Stimulated activated naive CD8-positive, alpha-beta T cell treated with anti-CD3 and anti-CD28 coated beads, Interleukin-15, Interleukin-2, amounts not matched to agents 100 ng/mL and 50 ng/mL, for 24 hours (primary cell): Measurements from ENCODE around the gene ZNF280A.
"Not testable (repeated sequence)": the region's sequence is repeated elsewhere in the genome, so short reads cannot be mapped to it uniquely, and the experiment has no call there.

ENCODE experiments used
- H3K27ac Mint-ChIP-seq: one replicate; pipeline ENCODE4 v1.8.0; 2021; ENCODE audit warnings: mild to moderate bottlenecking, mixed read lengths
- H3K27me3 Mint-ChIP-seq: one replicate; pipeline ENCODE4 v1.8.0; 2021; ENCODE audit warnings: mixed read lengths
- H3K36me3 Mint-ChIP-seq: one replicate; pipeline ENCODE4 v1.8.0; 2021; ENCODE audit warnings: low read depth, mixed read lengths
- H3K4me1 Mint-ChIP-seq: one replicate; pipeline ENCODE4 v1.8.0; 2021; ENCODE audit warnings: low read depth, mixed read lengths
- H3K4me3 Mint-ChIP-seq: one replicate; pipeline ENCODE4 v1.8.0; 2021; ENCODE audit warnings: mild to moderate bottlenecking, mixed read lengths
- H3K9me3 Mint-ChIP-seq: one replicate; pipeline ENCODE4 v1.8.0; 2021; ENCODE audit warnings: mixed read lengths

ZNF280A gene

DNA sequence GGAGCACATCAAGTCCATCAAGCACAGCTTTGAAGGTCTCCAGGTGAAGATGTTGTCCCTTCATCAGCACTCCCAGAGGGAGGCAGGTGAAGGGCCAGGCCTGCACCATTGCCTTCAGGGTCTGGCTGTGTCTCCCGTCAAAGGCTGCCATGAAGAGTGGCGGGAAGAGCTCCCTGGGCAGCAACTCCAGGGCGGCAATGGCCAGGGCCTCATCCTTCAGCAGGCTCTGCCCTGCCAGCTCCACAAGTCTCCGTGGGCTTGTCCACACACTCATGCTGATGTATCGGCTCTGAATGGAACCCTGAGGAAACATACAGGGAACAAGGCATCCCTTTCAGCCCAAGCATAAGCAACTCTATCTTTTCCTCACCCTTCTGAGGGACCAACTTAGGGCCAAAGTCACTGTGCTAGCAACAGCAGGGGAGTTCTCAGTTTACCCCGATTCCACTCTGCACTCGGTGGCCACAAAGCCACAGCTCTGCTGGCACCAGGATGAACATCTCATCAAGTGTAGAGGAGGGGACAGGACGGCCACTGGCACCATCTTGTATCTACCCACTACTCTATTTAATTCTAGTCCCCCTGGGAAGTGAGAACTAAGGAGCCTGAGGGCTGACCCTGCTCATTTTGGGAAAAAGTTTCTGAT lies 30.8 kb upstream of the ZNF280A start:
- H3K36me3 Mint-ChIP-seq = no peaks in the 10 kb centered on the region
- H3K4me3 Mint-ChIP-seq = no peak overlapping the region
- no peaks in the 10 kb centered on the region for H3K27me3 Mint-ChIP-seq
- no peaks in the 10 kb centered on the region for H3K9me3 Mint-ChIP-seq
- H3K4me1 Mint-ChIP-seq = peaks cover 5% of the 10 kb centered on the region
- no peak overlapping the region for H3K27ac Mint-ChIP-seq

DNA sequence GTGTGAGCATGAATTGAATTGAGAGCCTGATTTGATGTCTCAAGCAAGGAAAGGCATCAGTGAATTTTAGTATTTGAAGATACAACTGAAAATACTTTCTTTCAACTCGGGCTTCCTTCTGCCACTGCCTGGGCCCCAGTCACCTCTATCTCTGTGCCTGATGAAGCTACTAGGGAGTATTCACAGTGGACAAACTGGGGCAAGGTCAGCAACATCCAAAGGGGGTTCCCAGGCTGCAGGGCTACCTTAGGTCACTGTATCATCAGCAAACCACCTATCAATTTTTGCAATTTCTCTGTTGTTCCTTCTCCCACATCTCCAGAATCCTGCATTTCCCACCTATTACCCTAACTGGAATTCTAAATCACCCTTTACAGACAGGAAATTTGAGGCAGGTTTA lies 28.8 kb upstream of the ZNF280A start:
- H3K4me1 Mint-ChIP-seq = no peaks in the 10 kb centered on the region
- no peak overlapping the region for H3K4me3 Mint-ChIP-seq
- no peaks in the 10 kb centered on the region for H3K27me3 Mint-ChIP-seq
- H3K36me3 Mint-ChIP-seq = no peaks in the 10 kb centered on the region
- no peak overlapping the region for H3K27ac Mint-ChIP-seq
- H3K9me3 Mint-ChIP-seq = no peaks in the 10 kb centered on the region

DNA sequence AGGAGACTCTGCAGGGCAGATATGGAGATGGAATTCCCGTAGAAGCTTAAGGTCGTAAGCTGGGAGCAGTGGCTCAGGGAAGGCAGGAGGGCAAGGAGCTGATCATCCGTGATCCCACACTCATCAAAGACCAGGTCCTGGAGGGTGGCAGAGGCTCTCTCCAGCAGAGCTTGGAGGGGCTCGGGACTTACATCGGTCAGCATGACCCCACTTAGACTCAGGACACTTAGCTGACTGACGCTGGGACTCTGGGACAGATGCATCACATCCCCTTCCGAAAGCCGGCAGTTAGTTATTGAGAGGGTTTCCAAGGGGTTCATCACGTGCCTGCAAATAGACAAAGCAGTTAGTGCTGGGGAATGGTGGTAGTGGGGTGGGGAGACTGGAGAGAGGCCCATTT lies 28.2 kb upstream of the ZNF280A start:
- no peaks in the 10 kb centered on the region for H3K36me3 Mint-ChIP-seq
- H3K4me3 Mint-ChIP-seq = no peak overlapping the region
- H3K4me1 Mint-ChIP-seq = no peaks in the 10 kb centered on the region
- no peaks in the 10 kb centered on the region for H3K27me3 Mint-ChIP-seq
- H3K9me3 Mint-ChIP-seq = no peaks in the 10 kb centered on the region
- no peak overlapping the region for H3K27ac Mint-ChIP-seq

DNA sequence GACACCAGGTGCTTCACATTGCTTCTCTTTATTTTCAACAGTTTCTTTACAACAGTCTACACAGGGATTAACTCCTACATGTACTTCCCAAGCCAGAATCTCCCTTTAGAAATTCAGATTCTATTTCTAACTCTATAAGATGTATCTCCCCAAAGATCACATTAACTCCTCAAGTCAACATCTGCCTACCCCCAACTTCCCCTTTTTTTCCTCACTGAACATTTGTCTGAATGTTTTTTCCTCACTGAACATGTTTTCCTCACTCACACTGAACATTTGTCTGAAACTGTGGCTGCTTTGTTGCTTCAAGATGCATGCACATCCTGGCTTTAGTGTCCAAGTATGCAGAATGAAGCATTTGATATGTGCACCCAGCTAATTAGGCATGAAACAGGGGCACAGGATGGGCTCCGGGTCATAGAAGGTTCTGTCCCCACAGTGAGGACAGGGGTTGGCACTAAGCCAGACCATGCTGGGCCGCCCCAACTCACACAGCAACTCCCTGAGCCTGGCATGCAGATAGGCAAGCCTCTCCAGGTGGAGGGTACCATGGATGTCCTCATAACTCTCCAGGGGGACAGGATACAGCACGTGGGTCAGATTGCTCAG lies 27.7 kb upstream of the ZNF280A start:
- Mint-ChIP-seq H3K4me1 (no peaks in the 10 kb centered on the region), H3K27ac (no peak overlapping the region), H3K9me3 (no peaks in the 10 kb centered on the region), H3K4me3 (no peak overlapping the region), H3K27me3 (no peaks in the 10 kb centered on the region), H3K36me3 (no peaks in the 10 kb centered on the region)

DNA sequence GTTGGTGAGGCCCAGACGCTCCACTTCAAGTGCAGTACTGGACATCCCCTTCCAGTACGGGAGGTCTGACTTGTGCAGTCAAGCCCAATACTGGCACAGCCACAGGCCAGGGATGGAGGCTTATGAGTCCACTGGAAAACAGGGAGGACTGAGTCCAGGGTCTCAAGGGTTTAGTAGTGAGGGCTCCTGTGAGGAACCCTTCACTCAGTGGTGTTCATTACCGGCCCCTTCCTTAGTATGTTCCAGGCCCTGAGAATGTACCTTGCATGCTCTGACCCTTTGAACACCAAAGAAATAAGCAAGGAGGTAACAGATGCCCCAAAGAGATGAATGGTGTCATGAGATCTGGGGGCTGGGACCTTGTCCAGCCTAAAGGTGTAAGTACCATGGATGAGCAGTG lies 27.2 kb upstream of the ZNF280A start:
- Mint-ChIP-seq H3K4me3 (no peak overlapping the region), H3K27ac (no peak overlapping the region), H3K27me3 (no peaks in the 10 kb centered on the region), H3K36me3 (no peaks in the 10 kb centered on the region), H3K4me1 (no peaks in the 10 kb centered on the region), H3K9me3 (no peaks in the 10 kb centered on the region)

DNA sequence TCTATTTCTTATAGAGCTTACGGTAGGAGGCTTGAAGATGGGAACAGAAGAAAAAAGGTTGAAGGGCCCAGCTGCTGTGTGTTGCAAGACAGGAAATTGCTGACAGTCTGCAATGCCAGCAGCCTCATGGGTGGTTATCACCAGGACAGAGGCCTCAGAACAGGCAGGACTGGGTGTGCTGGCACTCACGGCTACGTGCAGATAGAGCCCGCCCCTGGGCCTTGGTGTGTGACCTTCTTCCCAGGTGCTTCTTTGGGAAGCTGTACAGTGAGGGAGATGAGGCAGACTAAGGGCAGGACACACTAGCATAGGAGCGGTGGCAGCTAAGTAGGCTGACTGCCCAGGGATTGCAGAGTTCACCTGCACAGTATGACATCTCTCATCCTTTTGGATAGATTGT lies 26.4 kb upstream of the ZNF280A start:
- H3K36me3 Mint-ChIP-seq = no peaks in the 10 kb centered on the region
- no peaks in the 10 kb centered on the region for H3K4me1 Mint-ChIP-seq
- no peak overlapping the region for H3K27ac Mint-ChIP-seq
- H3K9me3 Mint-ChIP-seq = no peaks in the 10 kb centered on the region
- no peak overlapping the region for H3K4me3 Mint-ChIP-seq
- no peaks in the 10 kb centered on the region for H3K27me3 Mint-ChIP-seq

DNA sequence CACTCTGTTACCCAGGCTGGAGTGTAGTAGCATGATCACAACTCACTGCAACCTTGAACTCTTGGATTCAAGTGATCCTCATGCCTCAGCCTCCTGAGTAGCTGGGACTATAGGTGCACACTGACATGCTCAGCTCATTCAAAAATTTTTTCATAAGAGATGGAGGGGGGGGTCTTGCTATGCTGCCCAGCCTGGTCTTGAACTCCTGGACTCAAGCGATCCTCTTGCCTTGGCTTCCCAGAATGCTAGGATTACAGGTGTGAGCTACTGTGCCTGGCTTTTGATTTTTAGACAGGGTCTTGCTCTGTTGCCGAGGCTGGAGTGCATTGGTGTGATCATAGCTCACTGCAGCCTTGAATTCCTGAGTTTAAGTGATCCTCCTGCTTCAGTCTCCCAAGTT lies 25.0 kb upstream of the ZNF280A start:
- Mint-ChIP-seq H3K36me3 (no peaks in the 10 kb centered on the region), H3K27me3 (no peaks in the 10 kb centered on the region), H3K4me1 (no peaks in the 10 kb centered on the region), H3K9me3 (no peaks in the 10 kb centered on the region), H3K4me3 (no peak overlapping the region), H3K27ac (no peak overlapping the region)

DNA sequence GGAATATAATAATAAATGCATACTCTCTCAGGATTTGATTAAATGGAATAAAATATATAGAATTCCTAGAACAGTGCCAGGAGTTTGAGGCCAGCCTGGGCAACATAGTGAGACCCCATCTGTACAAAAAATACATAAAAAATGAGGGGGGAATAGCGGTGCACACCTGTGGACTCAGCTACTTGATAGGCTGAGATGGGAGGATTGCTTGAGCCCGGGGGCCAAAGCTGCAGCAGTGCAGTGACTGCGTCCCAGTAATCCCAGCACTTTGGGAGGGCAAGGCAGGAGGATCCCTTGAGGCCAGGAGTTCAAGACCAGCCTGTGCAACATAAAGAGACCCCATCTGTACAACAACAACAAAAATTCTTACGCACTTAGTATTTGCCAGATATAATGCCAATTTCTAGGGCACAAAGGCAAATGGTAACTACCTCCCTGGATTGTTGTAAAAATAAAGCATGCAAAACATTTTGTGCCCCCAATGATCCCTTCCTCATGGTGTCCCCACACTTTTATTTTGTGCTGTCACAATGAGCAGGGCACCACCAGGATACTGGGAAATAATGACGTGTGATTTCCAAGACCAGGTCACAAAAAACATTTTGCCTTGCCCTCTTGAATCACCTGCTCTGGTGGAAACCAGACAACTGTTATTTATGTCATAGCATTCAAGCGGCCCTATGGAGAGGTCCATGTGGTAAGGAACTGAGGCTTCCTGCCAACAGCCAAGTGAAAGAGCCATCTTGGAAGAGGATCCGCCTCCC lies 18.3 kb upstream of the ZNF280A start:
- H3K4me3 Mint-ChIP-seq = no peak overlapping the region
- H3K36me3 Mint-ChIP-seq = no peaks in the 10 kb centered on the region
- H3K27me3 Mint-ChIP-seq = peaks cover 3% of the 10 kb centered on the region
- no peak overlapping the region for H3K27ac Mint-ChIP-seq
- no peaks in the 10 kb centered on the region for H3K4me1 Mint-ChIP-seq
- no peaks in the 10 kb centered on the region for H3K9me3 Mint-ChIP-seq

DNA sequence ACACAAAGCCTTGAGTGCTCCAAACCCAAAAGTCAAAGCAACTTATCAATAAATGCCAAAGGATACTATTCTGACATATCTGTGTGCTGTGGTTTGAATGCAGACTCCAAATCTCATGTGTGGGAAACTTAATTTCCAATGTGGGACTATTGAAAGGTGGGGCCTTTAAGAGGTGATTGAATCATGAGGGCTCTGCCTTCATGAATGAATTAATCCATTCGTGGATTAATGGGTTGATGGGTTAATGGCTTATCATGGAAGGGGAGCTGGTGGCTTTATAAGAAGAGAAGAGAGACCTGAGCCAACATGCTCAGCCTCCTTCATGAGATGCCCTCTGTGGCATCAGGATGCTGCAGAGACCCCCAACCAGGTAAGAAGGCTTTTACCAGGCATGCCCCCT lies 16.8 kb upstream of the ZNF280A start:
- H3K27me3 Mint-ChIP-seq = peaks cover 3% of the 10 kb centered on the region
- H3K4me3 Mint-ChIP-seq = no peak overlapping the region
- no peak overlapping the region for H3K27ac Mint-ChIP-seq
- no peaks in the 10 kb centered on the region for H3K36me3 Mint-ChIP-seq
- no peaks in the 10 kb centered on the region for H3K9me3 Mint-ChIP-seq
- H3K4me1 Mint-ChIP-seq = no peaks in the 10 kb centered on the region

DNA sequence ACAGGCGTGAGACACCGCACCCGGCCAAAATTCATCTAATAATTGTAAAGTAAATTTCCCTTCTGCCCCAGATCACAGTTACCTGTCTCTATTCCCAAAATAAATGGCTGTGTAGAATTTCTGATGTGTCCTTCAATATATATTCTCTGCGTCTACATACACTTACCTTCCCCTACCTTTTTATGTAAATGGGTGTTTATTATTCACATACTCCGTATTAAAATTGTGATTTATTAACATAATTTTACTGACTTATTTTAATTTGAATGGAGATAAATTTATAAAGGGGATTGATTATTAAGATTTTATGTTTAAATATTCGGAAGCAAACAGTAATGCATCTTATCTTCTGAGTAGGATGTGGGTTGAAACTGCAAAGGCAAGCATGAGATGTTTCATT lies 16.4 kb upstream of the ZNF280A start:
- Mint-ChIP-seq H3K4me3 (no peak overlapping the region), H3K27me3 (peaks cover 3% of the 10 kb centered on the region), H3K4me1 (no peaks in the 10 kb centered on the region), H3K27ac (no peak overlapping the region), H3K9me3 (no peaks in the 10 kb centered on the region), H3K36me3 (no peaks in the 10 kb centered on the region)

DNA sequence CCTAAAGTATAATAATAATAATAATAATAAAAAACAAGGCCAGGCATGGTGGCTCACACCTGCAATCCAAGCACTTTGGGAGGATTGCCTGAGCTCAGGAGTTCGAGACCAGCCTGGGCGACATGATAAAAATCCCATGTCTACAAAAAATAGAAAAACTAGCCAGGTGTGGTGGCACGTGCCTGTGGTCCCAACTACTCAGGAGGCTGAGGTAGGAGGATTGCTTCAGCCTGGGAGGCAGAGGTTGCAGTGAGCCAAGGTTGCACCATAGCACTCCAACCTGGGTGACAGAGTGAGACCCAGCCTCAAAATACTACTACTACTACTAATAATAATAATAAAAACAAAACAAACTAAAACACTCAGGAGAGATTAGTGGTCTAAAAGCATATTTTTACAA lies 15.6 kb upstream of the ZNF280A start:
- Mint-ChIP-seq H3K36me3 (no peaks in the 10 kb centered on the region), H3K4me1 (no peaks in the 10 kb centered on the region), H3K4me3 (no peak overlapping the region), H3K27me3 (peaks cover 3% of the 10 kb centered on the region), H3K27ac (no peak overlapping the region), H3K9me3 (no peaks in the 10 kb centered on the region)

DNA sequence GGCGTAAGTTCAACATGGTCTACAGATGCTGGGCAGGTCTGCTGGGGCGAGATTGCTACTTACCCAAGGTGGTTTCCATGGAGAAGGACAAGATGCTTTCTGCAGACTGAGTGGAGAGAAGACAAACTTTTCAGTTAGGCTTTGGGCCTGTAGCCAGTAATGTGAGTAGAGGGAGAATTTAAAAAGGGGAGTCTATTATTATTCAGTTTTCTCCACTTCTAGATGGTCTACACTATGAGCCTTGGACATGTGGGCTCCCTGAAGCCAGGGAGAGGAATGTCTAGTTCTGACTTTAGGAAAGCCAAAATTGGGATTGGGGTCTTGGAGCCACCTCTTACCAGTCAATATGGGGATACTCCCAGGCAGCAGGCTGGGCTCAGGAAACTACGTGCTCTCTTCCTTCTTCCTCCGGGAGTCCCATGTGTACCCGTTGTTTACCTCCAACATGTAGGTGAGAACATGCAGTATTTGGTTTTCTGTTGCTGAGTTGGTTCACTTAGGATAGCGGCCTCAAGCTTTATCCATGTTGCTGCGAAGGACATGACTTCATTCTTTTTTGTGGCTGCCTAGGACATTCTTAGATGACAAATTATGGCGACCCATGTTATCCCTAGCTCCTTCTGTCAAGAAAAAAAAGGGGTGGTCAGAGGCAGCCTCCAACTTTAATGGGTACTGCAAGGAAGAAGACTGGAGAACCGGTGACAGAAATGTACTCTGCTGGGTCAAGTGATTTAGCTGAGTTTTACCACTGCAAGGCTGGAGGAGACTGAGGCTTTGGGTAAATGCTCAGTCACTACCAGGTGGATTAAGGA lies 14.7 kb upstream of the ZNF280A start:
- Mint-ChIP-seq H3K4me3 (no peak overlapping the region), H3K9me3 (no peaks in the 10 kb centered on the region), H3K27ac (no peak overlapping the region), H3K36me3 (no peaks in the 10 kb centered on the region), H3K27me3 (peaks cover 3% of the 10 kb centered on the region), H3K4me1 (no peaks in the 10 kb centered on the region)

DNA sequence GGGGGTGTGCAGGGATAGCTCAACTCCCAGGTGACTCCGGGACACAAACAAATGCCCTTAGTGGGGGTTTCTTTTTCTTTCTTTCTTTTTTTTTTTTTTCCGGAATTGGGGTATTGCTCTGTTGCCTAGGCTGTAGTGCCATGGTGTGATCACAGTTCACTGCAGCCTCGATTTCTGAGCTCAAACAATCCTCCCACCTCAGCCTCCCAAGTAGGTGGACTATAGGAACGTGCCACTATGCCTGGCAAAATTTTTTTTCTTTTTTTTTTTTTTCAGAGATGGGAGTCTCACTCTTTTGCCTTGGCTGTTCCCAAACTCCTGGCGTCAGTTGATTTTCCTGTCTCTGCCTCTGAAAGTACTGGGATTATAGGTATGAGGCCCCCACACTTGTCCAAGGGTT lies 13.8 kb upstream of the ZNF280A start:
- Mint-ChIP-seq H3K4me1 (no peaks in the 10 kb centered on the region), H3K27ac (no peak overlapping the region), H3K4me3 (no peak overlapping the region), H3K27me3 (peaks cover 10% of the 10 kb centered on the region), H3K36me3 (no peaks in the 10 kb centered on the region), H3K9me3 (no peaks in the 10 kb centered on the region)

DNA sequence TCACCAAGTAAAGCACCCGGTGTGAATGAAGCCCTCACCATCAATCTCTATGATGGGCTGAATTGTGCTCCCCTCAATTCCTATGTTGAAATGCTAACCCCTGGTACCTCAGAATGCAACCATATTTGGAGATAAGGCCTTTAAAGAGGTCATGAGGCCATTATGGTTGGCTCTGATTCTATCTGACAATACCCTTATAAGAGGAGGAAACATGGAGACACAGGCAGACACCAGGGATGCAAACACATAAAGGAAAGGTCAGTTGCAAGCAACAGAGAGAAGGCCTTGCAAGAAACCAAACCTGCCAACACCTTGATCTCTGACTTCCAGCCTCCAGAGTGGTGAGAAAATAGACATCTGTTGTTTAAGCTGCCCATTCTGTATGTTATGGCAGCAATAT lies 13.3 kb upstream of the ZNF280A start:
- no peak overlapping the region for H3K27ac Mint-ChIP-seq
- H3K36me3 Mint-ChIP-seq = no peaks in the 10 kb centered on the region
- H3K4me3 Mint-ChIP-seq = no peak overlapping the region
- H3K9me3 Mint-ChIP-seq = no peaks in the 10 kb centered on the region
- no peaks in the 10 kb centered on the region for H3K4me1 Mint-ChIP-seq
- peaks cover 7% of the 10 kb centered on the region for H3K27me3 Mint-ChIP-seq

DNA sequence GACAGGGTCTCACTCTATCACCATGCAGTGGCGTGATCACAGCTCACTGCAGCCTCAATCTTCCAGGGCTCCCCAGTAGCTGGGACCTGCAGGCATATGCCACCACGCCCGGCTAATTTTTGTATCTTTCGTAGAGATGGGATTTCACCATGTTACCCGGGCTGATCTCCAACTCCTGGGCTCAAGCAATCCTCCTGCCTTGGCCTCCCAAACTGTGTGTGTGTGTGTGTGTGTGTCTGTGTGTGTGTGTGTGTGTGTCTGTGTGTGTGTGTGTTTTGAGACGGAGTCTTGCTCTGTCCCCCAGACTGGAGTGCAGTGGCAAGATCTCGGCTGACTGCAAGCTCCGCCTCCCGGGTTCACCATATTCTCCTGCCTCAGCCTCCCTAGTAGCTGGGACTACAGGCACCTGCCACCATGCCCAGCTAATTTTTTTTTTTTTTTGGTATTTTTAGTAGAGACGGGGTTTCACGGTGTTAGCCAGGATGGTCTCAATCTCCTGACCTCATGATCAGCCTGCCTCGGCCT lies 12.5 kb upstream of the ZNF280A start:
- H3K27me3 Mint-ChIP-seq, H3K27ac Mint-ChIP-seq, H3K9me3 Mint-ChIP-seq, H3K4me1 Mint-ChIP-seq, H3K36me3 Mint-ChIP-seq, H3K4me3 Mint-ChIP-seq: not testable (repeated sequence)
